ENCODE data around the gene SRRM4.

DNA sequence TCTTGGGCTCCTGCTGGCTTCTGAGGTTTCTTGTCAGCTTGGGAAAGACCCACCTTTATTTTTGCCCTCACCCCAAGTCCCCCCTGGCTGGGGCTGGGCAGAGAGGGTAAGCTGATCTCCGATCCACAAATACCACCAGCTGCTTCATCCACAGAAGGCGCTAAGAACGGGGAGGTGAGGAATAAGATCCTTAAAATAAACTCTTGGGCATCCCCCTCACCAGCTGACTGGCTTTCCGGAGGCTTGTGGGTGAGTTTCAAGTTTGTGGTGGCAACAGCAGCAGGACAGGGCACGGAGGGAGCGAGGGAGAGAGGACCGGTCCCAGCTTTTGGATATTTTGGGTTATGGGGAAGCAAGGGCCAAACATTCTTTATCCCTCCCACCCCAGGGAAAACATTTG lies 176.6 kb downstream of the SRRM4 start:
- TF ChIP-seq, protein P1, sequence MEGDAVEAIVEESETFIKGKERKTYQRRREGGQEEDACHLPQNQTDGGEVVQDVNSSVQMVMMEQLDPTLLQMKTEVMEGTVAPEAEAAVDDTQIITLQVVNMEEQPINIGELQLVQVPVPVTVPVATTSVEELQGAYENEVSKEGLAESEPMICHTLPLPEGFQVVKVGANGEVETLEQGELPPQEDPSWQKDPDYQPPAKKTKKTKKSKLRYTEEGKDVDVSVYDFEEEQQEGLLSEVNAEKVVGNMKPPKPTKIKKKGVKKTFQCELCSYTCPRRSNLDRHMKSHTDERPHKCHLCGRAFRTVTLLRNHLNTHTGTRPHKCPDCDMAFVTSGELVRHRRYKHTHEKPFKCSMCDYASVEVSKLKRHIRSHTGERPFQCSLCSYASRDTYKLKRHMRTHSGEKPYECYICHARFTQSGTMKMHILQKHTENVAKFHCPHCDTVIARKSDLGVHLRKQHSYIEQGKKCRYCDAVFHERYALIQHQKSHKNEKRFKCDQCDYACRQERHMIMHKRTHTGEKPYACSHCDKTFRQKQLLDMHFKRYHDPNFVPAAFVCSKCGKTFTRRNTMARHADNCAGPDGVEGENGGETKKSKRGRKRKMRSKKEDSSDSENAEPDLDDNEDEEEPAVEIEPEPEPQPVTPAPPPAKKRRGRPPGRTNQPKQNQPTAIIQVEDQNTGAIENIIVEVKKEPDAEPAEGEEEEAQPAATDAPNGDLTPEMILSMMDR (IDR thresholded peaks at IDR 0.05 in 2 of 3, conservative IDR thresholded peaks at IDR 0.05 in 1 of 3; ENCODE audit: borderline replicate concordance in 1 of 3, insufficient read depth in 1 of 3, low read depth in 2 of 3, low read length in 2 of 3), result no peak
- TF ChIP-seq EZH2 (IDR thresholded peaks at IDR 0.05) (no peak), TCF7L2 (IDR thresholded peaks at IDR 0.05; ENCODE audit: borderline replicate concordance, extremely low read depth, insufficient read depth, insufficient read length) (no peak), EZH2phosphoT487 (IDR thresholded peaks at IDR 0.05; ENCODE audit: borderline replicate concordance) (no peak), POLR2A (IDR thresholded peaks at IDR 0.05; ENCODE audit: borderline replicate concordance, extremely low read depth, insufficient read depth, insufficient read length) (no peak), POLR2AphosphoS5 (IDR thresholded peaks at IDR 0.05; ENCODE audit: low read depth, low read length) (no peak), EGR1 (IDR thresholded peaks at IDR 0.05; ENCODE audit: low read depth) (no peak), ZNF274 (IDR thresholded peaks at IDR 0.05; ENCODE audit: low read depth, low read length) (no peak), RAD21 (IDR thresholded peaks at IDR 0.05; ENCODE audit: low read depth) (no peak)
- TF ChIP-seq, protein P2, sequence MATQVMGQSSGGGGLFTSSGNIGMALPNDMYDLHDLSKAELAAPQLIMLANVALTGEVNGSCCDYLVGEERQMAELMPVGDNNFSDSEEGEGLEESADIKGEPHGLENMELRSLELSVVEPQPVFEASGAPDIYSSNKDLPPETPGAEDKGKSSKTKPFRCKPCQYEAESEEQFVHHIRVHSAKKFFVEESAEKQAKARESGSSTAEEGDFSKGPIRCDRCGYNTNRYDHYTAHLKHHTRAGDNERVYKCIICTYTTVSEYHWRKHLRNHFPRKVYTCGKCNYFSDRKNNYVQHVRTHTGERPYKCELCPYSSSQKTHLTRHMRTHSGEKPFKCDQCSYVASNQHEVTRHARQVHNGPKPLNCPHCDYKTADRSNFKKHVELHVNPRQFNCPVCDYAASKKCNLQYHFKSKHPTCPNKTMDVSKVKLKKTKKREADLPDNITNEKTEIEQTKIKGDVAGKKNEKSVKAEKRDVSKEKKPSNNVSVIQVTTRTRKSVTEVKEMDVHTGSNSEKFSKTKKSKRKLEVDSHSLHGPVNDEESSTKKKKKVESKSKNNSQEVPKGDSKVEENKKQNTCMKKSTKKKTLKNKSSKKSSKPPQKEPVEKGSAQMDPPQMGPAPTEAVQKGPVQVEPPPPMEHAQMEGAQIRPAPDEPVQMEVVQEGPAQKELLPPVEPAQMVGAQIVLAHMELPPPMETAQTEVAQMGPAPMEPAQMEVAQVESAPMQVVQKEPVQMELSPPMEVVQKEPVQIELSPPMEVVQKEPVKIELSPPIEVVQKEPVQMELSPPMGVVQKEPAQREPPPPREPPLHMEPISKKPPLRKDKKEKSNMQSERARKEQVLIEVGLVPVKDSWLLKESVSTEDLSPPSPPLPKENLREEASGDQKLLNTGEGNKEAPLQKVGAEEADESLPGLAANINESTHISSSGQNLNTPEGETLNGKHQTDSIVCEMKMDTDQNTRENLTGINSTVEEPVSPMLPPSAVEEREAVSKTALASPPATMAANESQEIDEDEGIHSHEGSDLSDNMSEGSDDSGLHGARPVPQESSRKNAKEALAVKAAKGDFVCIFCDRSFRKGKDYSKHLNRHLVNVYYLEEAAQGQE (IDR thresholded peaks at IDR 0.05; ENCODE audit: low read depth), result no peak

Data from HCT116 (cell line).